Left lung (tissue), 10 donors: ENCODE results near the gene CFAP43. TPM values are rescaled to one million over a fixed set of nuclear protein-coding genes. Genes with fewer than 3 reads are reported as not detected.

Experiments used
- ATAC-seq: fragments of 200-7000 bp; cut with Tn5 transposase; one replicate; pipeline ENCODE4 v1.9.1; 2020; ENCODE audit warnings: moderate library complexity
- DNase-seq, 4 donors: peaks; one replicate each; pipeline ENCODE4 v3.0.0-alpha.2; 2013 to 2020
- H3K27ac ChIP-seq, 2 donors: fragments of 200-600 bp; sonication (generic) in 1 of 2; one replicate each; pipeline versions ENCODE4 v1.5.0 to v1.8.0; 2020 to 2021
- H3K27me3 ChIP-seq, 2 donors: fragments of 200-600 bp; sonication (generic) in 1 of 2; one replicate each; pipeline versions ENCODE4 v1.5.0 to v1.8.0; 2020 to 2021
- H3K36me3 ChIP-seq, 2 donors: fragments of 200-600 bp; sonication (generic) in 1 of 2; one replicate each; pipeline versions ENCODE4 v1.5.0 to v1.8.0; 2020 to 2021
- H3K4me1 ChIP-seq, 2 donors: fragments of 200-600 bp; one replicate each; pipeline ENCODE4 v1.8.0; 2021
- H3K4me3 ChIP-seq, 2 donors: fragments of 200-600 bp; sonication (generic) in 1 of 2; one replicate each; pipeline versions ENCODE4 v1.5.0 to v1.8.0; 2020 to 2021; ENCODE audit warnings: mild to moderate bottlenecking in 1 of 2
- H3K9me3 ChIP-seq, 2 donors: fragments of 200-600 bp; sonication (generic) in 1 of 2; one replicate each; pipeline versions ENCODE4 v1.5.0 to v1.8.0; 2020 to 2021
- CTCF ChIP-seq, 2 donors: fragments of 200-600 bp; sonication (generic) in 1 of 2; IDR thresholded peaks; one replicate each; pipeline versions ENCODE4 v1.5.0 to v1.8.0; 2021; ENCODE audit warnings: antibody characterized with exemption in 2 of 2
- intact Hi-C, 2 donors: fragments of 100-400 bp; cut with DNase I; formaldehyde crosslinking; loops; one replicate each; pipeline versions ENCODE4 v1.11.2 to v1.14.2; 2022
- polyA plus RNA-seq, 6 donors: library from polyadenylated mRNA; unstranded; fragments of 120-200 nt; gene quantifications; one replicate each; pipeline ENCODE4 v1.2.1, GENCODE V29; 2013; ENCODE audit not compliant: insufficient read length in 6 of 6
- total RNA-seq, 2 donors: library from RNA; stranded (reverse); fragmentation: NEBNext Ultra II Directional; extraction: Animal tissue kit (Norgen Biotek cat#: 25700); gene quantifications; one replicate each; pipeline ENCODE4 v1.2.1, GENCODE V29; 2021
- donor health status: DM: no; HTN: yes; CAD: no.
- donor health status: DM: no; HTN: no; CAD: no.

The CFAP43 gene
- total and polyA plus RNA-seq, 8 donors, result 0.70 to 24.5 (median 11.9) TPM

- ATAC-seq, result no peak
- Histone ChIP-seq H3K4me1 (peaks cover 4 to 19% of the 10 kb centered on the region in 2 donors), H3K9me3 (no peaks in the 10 kb centered on the region), H3K4me3 (no peak overlapping the region), H3K27me3 (no peaks in the 10 kb centered on the region), H3K27ac (peak overlapping the region; percentile 26 to 46), H3K36me3 (no peaks in the 10 kb centered on the region)
- no peak for TF ChIP-seq CTCF (IDR thresholded peaks at IDR 0.05)
- peak in 2 of 4 donors; percentile 25 to 36 for DNase-seq
- intact Hi-C loops, result no loop called here
Measured at GRCh38 chr10:104117839-104118323, 114.3 kb downstream of the CFAP43 start.

- Histone ChIP-seq H3K27ac (no peak overlapping the region), H3K27me3 (no peaks in the 10 kb centered on the region), H3K4me1 (no peaks in the 10 kb centered on the region), H3K4me3 (no peak overlapping the region), H3K9me3 (no peaks in the 10 kb centered on the region), H3K36me3 (no peaks in the 10 kb centered on the region)
- no peak for ATAC-seq
- intact Hi-C loops, result no loop called here
- TF ChIP-seq CTCF (IDR thresholded peaks at IDR 0.05), result no peak
- DNase-seq, result no peak
Measured at GRCh38 chr10:104113376-104113956, 118.7 kb downstream of the CFAP43 start.

GRCh38 chr10:104109908-104110662 is 122.1 kb downstream of the CFAP43 start:
- Histone ChIP-seq H3K9me3 (no peaks in the 10 kb centered on the region), H3K4me1 (no peaks in the 10 kb centered on the region), H3K27ac (no peak overlapping the region), H3K27me3 (no peaks in the 10 kb centered on the region), H3K4me3 (no peak overlapping the region), H3K36me3 (no peaks in the 10 kb centered on the region)
- TF ChIP-seq CTCF (IDR thresholded peaks at IDR 0.05), result no peak
- intact Hi-C loops, result no loop called here
- ATAC-seq (peak; percentile 18), DNase-seq (no peak)

GRCh38 chr10:104104926-104105325 is 127.2 kb downstream of the CFAP43 start:
- H3K27ac ChIP-seq, result no peak overlapping the region
- no peak overlapping the region for H3K4me3 ChIP-seq
- TF ChIP-seq CTCF (IDR thresholded peaks at IDR 0.05), result no peak
- H3K27me3 ChIP-seq, result no peaks in the 10 kb centered on the region
- intact Hi-C loops, result no loop called here
- ATAC-seq (no peak), DNase-seq (no peak)
- H3K9me3 ChIP-seq, result no peaks in the 10 kb centered on the region
- no peaks in the 10 kb centered on the region for H3K4me1 ChIP-seq
- H3K36me3 ChIP-seq, result no peaks in the 10 kb centered on the region

GRCh38 chr10:104104418-104104817 is 127.7 kb downstream of the CFAP43 start:
- no peaks in the 10 kb centered on the region for H3K4me1 ChIP-seq
- no peak for DNase-seq
- TF ChIP-seq CTCF (IDR thresholded peaks at IDR 0.05), result no peak
- ATAC-seq, result no peak
- H3K9me3 ChIP-seq, result no peaks in the 10 kb centered on the region
- H3K27me3 ChIP-seq, result no peaks in the 10 kb centered on the region
- intact Hi-C loops, result no loop called here
- H3K4me3 ChIP-seq, result no peak overlapping the region
- H3K36me3 ChIP-seq, result no peaks in the 10 kb centered on the region
- no peak overlapping the region for H3K27ac ChIP-seq
